Cardiac muscle cell (in vitro differentiated cells and primary cell): Measurements from ENCODE around the gene DHX35. TPM values are rescaled to one million over a fixed set of nuclear protein-coding genes. Genes with fewer than 3 reads are reported as not detected.

ENCODE experiments used
- DNase-seq, 2 donors: peaks; one replicate each; pipeline versions ENCODE4 v3.0.0 to v3.0.0-alpha.2; 2010 to 2017; ENCODE audit warnings: low read depth in 1 of 2, low spot score in 1 of 2
- H3K27ac ChIP-seq: fragments of 200-600 bp; sonication (generic); 2 replicates; pipeline ENCODE4 v1.5.1; 2016
- H3K27me3 ChIP-seq: fragments of 200-600 bp; sonication (generic); 2 replicates; pipeline ENCODE4 v1.6.0; 2016; ENCODE audit warnings: control low read depth
- H3K36me3 ChIP-seq: fragments of 200-600 bp; sonication (generic); 2 replicates; pipeline ENCODE4 v1.5.1; 2016; ENCODE audit warnings: control low read depth
- H3K4me1 ChIP-seq: fragments of 200-600 bp; sonication (generic); 2 replicates; pipeline ENCODE4 v1.8.1; 2017; ENCODE audit warnings: low read depth, mild to moderate bottlenecking, mixed run types
- H3K4me3 ChIP-seq: fragments of 200-600 bp; sonication (generic); 2 replicates; pipeline ENCODE4 v1.5.1; 2016; ENCODE audit warnings: mild to moderate bottlenecking
- H3K9me3 ChIP-seq: fragments of 200-600 bp; sonication (generic); 2 replicates; pipeline ENCODE4 v1.5.1; 2017; ENCODE audit warnings: low read depth, mild to moderate bottlenecking, control low read depth
- CTCF ChIP-seq: IDR thresholded peaks from 2 replicates; pipeline ENCODE4 v1.5.1; 2012; ENCODE audit warnings: low read depth, mild to moderate bottlenecking, low read length
- polyA plus RNA-seq: library from polyadenylated mRNA; unstranded; fragments of >200 nt; fragmentation: Nextera tagmentation; extraction: Ambion mirVana; gene quantifications from 2 replicates; pipeline ENCODE4 v1.2.1, GENCODE V29; 2016
- total RNA-seq: library from RNA; depleted of rRNA; stranded (reverse); fragments of >200 nt; gene quantifications from 2 replicates; pipeline ENCODE4 v1.2.3, GENCODE V29; 2016

DHX35 gene
- total and polyA plus RNA-seq, 2 experiments from 2014 or later = 8.9 to 10.4 TPM

DNA sequence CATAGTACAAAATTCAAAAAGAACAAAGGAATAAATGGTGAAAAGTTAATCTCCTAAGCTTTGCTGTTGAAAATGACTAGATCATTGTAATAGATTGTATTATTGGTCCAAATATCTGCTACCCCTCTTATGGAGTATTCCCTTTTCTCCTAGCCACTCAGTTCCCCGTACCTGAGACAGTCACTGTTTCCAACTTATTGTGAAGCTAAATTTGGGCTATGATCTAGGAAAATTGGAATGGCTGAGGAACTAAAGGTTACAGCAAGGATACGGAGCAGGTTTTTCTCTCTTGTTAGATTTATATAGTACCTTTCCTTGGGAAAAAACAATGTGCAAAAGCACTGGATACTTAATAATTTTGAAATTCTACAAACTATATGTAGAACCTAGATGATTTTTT, 17.3 kb downstream of the DHX35 start:
- no peaks in the 10 kb centered on the region for H3K36me3 ChIP-seq
- no peak overlapping the region for H3K27ac ChIP-seq
- H3K9me3 ChIP-seq = no peaks in the 10 kb centered on the region
- TF ChIP-seq CTCF = no peak
- H3K4me3 ChIP-seq = no peak overlapping the region
- DNase-seq = no peak
- no peaks in the 10 kb centered on the region for H3K27me3 ChIP-seq
- no peaks in the 10 kb centered on the region for H3K4me1 ChIP-seq

- TF ChIP-seq CTCF = no peak
- Histone ChIP-seq H3K4me1 (no peaks in the 10 kb centered on the region), H3K36me3 (no peaks in the 10 kb centered on the region), H3K27me3 (no peaks in the 10 kb centered on the region), H3K9me3 (no peaks in the 10 kb centered on the region), H3K4me3 (no peak overlapping the region), H3K27ac (no peak overlapping the region)
- DNase-seq = no peak
These were observed 17.7 kb downstream of the DHX35 start for GRCh38 chr20:38979842-38980241.

GRCh38 chr20:38982291-38982690, 20.1 kb downstream of the DHX35 start:
- Histone ChIP-seq H3K4me1 (peaks cover 7% of the 10 kb centered on the region), H3K27ac (no peak overlapping the region), H3K36me3 (no peaks in the 10 kb centered on the region), H3K9me3 (no peaks in the 10 kb centered on the region), H3K27me3 (no peaks in the 10 kb centered on the region), H3K4me3 (no peak overlapping the region)
- no peak for TF ChIP-seq CTCF
- DNase-seq = no peak

DNA sequence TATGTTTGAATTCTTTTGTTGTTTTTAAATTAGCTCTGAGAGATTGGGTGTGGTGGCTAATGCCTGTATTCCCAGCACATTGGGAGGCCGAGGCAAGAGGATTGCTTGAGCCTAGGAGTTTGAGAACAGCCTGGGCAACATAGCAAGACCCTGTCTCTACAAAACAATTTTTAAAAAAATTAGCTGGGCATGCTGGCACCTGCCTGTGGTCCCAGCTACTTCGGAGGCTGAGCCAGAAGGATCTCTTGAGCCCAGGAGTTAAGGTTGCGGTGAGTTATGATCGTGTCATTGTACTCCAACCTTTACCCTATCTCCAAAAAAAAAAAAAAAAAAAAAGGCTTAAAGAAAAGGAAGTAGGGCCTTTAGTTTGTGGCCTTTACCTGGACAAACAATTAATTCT, 22.9 kb downstream of the DHX35 start:
- no peak for DNase-seq
- no peak for TF ChIP-seq CTCF
- Histone ChIP-seq H3K27ac (no peak overlapping the region), H3K9me3 (no peaks in the 10 kb centered on the region), H3K27me3 (no peaks in the 10 kb centered on the region), H3K4me3 (no peak overlapping the region), H3K4me1 (peaks cover 7% of the 10 kb centered on the region), H3K36me3 (peaks cover 11% of the 10 kb centered on the region)

DNA sequence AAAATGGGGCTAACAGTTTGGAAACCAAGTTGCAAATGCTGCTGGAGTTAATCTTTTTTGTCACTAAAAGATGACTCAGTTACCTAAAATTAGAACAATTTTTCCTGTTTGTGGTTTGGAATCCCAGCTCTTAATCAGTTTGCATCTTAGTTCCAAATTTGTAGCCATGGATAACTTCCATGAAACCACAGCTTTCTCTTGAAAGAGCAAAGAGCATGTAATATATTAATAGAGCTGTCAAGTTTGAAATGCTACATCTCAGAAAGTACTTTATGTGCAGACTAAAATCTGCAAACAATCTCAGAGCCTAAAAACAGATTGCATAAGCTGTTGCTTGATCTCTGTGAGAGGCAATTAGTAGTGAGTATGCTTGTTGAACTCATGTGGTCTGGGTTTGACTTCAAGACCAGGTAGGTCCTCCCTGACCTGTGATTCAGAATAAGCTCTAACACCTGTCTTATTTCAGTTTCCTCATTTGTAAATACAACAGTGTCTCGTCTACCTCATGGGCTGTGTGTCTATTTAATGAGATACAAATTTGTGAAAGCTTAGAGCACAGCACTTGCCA, 23.5 kb downstream of the DHX35 start:
- no peak for TF ChIP-seq CTCF
- H3K27ac ChIP-seq = no peak overlapping the region

More for the DNA sequence above, 23.5 kb downstream of the DHX35 start:
- peak in 1 of 2 donors; percentile 89 for DNase-seq
- Histone ChIP-seq H3K4me1 (peaks cover 7% of the 10 kb centered on the region), H3K36me3 (peaks cover 16% of the 10 kb centered on the region), H3K4me3 (no peak overlapping the region), H3K9me3 (no peaks in the 10 kb centered on the region), H3K27me3 (no peaks in the 10 kb centered on the region)
